TTC549 (cell line): ENCODE measurements around the gene RNFT1.
"Not testable (repeated sequence)": the region's sequence is repeated elsewhere in the genome, so short reads cannot be mapped to it uniquely, and the experiment has no call there.

Experiments
- FAIRE-seq: peaks from 2 replicates; lab custom pipeline; 2012; peaks lifted over from hg19 to GRCh38; lab: Jason Lieb, UNC

RNFT1 gene

DNA sequence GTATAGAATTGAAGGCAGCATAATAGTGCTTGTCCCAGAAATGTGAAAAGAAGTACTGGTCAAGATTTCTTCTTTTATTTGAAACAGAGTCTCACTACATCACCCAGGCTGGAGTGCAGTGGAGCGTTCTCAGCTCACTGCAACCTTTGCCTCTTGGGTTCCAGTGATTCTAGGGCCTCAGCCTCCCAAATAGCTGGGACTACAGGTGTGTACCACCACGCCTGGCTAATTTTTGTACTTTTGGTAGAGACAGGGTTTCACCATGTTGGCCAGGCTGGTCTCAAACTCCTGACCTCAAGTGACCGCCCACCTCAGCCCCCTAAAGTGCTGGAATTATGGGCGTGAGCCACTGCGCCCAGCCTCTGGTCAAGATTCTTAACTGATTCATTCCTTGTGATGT lies 43.9 kb downstream of the RNFT1 start:
- FAIRE-seq = not testable (repeated sequence)

DNA sequence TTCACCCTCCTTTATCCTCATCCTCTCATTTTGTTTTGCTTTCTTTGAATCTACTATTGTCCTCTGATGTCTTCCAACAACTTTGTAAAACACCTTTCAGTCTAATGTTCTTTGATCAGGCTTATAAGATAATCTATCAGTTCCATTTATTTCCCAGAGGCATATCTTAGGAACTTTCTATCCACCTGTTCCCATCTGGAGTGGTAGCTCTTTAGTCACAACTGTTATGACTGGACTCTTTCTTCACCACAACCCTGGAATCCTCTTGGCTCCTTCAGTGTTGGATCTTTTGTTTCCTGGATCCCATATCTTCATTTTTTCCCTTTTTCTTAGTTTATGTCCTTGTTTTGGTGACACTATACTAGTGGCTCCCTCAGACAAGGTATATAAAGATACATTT lies 48.1 kb downstream of the RNFT1 start:
- FAIRE-seq = no peak

DNA sequence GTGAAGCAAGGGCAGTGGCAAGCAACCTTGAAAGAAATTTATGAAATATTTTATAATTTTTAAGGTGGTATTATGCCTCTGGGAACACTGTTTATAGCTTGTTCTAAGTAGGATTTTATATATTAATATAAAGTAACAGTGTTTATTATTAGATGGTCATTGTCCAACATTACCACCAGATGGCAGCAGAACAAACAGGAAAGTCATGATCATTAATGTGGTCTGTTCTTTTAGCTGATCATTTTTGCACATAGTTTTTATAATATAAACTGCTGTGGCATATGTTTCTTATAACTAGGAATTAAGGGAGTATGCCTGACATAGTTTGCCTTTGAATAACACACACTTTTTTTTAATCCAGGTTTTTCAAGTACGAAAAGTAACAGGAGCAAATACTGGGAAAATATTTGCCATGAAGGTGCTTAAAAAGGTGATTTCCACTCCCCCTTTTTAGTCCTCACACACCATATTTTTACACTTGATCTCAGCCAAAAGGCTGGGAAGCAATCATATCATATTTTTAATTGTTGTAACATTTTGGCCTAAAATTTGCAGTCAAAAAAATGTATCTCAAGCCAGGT lies 50.2 kb downstream of the RNFT1 start:
- FAIRE-seq = peak; percentile 88

DNA sequence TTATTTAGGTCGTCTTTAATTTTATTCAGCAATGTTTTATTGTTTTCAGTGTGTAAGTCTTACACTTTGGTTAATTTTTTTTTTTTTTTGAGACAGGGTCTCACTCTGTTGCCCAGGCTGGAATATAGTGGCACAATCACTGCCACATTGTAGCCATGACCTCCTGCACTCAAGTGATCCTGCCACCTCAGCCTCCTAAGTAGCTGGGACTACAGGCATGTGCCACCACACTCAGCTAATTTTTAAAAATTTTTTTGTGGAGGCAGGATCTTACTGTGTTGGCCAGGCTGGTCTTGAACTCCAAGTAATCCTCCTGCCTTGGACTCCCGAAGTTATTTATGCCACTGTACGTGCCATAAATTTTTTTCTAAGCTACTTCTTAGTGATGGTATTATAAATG lies 57.1 kb downstream of the RNFT1 start:
- FAIRE-seq = no peak

DNA sequence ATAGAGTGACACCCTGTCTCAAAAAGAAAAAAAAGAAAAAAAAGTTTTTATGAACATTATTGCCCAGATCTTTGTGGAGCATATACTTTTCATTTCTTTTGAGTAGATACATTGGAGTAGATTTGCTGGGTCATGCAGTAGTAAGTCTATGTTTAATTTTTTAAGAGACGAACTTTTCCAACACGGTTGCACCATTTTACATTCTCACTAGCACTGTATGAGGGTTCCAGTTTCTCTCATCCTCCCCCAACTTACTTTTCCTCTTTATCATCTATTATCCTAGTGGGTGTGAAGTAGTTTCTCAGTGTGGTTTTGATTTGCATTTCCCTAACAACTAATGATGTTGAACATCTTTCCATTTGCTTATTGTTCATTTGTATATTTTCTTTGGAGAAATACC lies 61.1 kb downstream of the RNFT1 start:
- FAIRE-seq = no peak
